HG03175 (cell line): ENCODE measurements around the gene GREB1.
A peak's percentile ranks its signal among the peaks of the same experiment; 100 is the strongest.

Experiments used
- ATAC-seq: cut with Tn5 transposase; IDR thresholded peaks from one replicate; pipeline ENCODE4 v1.9.1; 2021; ENCODE audit warnings: mild to moderate bottlenecking, moderate library complexity; ENCODE audit not compliant: unreplicated experiment

Gene GREB1

DNA sequence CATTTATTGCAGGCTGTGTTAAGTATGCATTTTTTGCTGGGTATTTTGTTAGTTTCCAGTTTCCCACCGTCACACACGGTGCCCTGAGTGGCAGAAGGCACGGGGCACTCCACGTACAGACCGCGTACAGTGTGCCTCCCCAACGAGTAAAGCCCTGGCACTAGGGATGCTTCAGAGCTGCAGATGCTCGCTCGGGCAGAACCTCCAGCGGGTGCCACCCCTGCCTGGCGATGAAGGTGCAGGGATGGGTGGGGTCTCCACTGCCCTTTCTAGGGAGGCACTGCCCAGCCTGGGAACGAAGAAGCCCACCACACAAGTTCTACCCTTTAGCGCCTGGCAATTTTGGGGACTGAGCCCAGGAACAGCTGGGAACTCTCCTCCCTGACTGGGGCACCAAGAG is 4.1 kb downstream of the GREB1 start:
- ATAC-seq = no peak

DNA sequence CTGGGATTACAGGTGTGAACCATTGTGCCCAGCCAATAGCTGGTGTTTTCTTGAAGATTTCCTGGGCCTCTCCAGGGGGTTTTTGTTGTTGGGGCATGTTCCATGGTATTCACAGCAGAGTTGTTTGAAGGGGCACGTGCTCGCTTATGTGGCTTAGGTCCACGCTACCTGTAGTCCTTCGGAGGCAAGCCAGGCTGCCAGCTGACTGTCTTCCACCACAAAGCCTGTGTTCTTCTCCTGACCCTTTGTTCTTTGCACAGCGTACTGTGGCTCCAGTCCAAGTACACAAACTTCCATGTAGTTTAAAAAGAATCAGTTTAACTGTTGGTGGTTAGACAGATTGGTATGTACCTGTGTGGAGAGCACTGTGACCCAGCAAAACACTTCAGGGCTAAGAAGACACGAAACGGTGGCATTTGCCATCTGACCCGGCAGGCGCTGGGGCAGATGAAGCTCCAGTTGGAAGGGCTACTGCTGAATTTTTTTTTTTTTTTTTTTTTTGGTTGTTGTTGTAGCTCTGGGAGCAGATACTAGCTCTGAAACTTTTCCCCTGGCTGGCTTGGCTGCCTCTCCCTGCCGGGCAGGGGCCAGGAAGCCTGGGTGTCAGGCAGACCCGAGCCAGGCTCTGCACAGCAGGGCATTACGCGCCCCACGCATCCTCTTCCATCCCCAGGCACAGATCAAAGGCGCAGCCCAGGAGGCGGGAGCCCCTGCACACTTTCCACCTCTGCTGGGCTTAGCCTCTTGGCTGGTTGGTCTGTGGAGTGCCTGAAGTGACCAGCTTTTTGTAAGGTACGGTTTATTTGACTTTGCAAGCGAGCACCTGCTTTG is 5.7 kb downstream of the GREB1 start:
- no peak for ATAC-seq

DNA sequence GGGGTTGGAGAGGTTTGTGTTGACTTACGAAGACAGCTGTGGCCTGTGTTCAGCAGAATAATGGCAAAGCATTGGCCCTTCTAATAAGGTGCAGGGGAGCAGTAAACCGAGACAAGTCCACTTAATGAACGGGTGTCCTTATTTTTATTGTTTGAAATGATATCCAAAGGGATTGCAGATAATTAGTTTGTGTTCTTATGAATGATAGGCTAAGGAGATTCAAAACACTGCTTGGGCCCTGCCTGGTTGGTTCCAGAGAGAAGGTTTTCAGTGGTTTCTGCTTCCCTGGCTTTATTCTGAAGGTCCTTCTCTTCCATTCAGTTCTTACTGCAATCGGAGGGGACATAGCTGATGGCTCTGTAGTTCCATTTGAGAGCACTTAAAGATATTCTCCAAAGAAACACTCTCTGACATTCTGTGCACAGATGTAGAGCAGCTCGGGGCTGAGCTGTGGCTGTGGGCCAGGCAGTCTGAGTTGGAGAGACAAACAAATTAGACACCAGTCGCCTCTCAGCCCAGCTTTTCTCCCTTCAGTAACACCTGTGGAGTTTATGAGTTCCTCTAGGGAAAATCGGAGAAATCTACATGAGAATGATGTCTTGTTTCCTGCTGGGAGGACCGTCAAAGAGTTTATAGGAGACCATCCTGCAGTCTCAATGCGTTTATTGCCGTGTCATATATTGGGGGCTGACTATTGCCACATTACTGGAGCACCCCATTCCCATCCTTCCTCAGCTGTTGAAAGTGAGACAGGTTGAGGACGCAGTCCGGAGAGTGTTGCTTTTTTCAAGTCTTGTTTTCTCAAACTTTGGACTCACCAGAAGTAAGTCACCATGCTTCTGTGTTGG is 6.5 kb downstream of the GREB1 start:
- no peak for ATAC-seq

DNA sequence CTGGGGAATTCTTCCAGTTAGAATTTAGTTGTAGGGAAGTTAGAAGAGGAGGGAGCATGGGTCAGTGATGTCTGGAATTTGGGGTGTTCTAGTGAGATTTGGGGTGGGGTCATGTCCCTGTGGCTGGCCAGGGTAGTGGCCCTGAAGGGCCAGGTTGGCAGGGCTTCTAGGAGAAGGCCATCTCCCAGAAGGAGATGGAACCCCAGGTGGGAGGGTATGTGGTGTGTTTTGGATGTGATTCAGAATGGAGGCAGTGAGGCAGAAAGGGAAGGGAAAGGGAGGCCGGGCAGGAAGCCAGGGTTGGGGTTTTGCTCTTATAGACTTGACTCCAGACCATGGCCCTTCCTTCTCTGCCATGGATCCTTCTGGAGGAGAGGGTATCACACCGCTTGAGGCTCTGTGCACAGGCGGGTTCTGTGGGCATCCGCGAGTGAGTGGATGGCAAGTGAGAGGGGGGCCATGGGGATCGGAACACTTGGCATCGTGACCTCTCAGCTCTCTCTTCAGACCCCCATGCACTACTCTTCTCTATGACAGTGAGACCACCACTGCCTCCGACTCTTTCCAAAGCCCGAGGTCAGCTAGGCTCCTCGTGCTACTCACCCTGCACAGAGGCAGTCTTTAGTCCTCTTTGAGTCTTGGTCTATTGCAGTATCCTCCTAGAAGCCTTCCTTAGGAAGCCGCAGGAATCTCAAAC is 7.3 kb downstream of the GREB1 start:
- ATAC-seq = no peak

DNA sequence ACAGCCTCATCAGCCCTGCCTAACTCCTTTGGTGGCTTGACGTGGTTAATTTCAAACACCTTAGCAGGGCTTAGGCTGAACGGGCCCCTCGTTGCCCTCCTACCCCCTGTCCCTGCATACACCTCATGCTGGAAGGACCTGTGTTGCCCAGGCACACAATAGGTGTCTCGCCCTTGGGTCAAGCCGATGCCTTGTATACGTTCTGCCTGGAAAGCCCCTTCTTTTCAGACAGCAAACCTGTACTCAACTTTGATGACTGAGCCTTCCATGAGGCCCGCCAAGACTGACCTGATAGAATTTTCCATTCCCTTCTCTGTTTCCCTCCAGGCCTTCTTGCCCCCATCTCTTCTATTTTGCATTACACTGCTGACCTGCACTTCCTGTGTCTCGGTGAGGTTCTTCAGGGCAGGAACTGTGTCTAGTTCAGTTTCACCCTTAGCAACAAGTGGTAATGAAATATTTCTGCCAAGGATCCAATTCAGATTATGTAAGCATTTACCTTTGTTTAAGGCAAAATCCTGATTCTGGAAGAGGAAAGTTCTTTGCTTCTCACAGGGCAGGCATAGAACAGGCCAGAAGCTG is 7.9 kb downstream of the GREB1 start:
- no peak for ATAC-seq

DNA sequence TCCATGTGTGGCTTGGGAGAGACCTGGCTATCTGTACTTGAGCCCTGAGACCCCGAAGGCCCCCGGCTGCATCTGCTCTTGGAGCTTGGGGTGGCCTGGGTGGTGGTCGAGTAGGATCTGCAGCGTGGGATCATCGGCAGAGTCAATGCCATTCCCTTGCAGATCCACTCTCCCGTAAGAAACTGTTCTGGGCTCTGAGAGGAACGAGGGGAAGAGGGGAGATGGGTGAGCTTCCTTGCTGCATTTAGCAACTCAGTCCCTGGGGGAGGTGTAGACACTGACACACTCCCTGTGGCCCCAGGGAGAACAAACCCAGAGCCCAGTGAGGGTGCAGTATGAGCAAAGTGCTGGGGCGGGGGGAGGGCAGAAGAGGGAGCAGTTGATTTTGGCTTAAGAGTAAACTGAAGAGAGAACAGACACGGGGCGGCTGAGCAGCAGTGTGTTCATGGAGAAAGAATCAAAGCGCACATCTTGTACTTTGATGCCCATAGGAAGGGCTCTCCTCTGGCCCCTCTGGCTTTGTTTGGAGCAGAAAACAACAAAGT is 8.5 kb downstream of the GREB1 start:
- no peak for ATAC-seq

DNA sequence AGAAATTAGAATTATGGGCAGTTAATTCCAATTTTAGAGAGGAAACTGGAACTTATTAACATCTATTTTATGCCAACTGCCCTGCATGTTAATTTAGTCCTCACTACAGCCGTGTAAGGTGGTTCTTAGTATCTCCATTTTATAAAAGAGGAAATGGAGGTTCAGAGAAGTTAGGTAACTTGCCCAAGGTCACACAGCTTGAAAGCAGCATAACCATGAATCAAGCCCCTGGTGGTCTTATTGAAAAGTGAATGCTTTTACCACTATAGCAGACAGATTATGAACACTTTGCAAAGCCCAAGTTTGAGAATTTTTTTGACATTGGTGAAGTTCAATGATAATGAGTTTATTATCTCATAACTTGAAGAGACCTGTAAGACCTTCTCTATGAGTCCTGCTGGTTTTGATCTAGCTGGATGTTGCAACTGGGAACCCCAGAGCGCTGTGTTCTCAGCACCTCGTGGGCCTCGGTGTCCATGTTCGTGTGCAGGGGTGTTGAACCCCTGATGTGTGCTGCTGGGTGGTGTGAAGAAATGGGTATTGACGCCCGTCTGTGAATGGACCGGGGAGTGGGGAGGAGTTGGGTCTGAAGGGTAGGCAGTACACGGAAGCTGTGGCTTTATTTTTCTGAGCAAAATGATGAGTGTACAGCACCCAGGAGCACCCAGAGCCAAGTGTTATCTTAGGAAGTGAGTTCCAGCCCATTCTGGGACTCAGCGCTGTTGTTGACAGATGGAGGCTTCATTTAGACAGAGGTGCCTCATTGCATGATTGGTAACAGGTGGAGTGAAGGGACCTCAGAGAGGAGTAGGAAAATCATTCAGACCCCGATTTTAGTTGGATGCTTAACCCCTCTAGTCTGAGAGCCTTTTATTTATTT is 9.7 kb downstream of the GREB1 start:
- no peak for ATAC-seq

DNA sequence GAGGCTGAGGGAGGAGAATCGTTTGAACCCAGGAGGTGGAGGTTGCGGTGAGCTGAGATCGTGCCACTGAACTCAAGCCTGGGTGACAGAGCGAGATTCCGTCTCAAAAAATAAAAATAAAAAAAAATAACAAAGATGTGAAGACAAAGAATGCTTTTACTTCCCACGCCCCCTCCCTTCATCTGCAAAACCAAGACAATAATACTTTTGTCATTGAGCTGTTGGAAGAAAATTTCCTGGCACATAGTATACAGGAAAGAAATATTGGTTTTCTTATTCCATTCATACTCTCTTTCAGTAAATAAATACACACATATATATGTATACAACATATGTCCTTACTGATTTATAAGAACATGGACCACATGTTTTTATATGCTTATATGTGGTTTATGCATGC is 12.2 kb downstream of the GREB1 start:
- ATAC-seq = no peak

DNA sequence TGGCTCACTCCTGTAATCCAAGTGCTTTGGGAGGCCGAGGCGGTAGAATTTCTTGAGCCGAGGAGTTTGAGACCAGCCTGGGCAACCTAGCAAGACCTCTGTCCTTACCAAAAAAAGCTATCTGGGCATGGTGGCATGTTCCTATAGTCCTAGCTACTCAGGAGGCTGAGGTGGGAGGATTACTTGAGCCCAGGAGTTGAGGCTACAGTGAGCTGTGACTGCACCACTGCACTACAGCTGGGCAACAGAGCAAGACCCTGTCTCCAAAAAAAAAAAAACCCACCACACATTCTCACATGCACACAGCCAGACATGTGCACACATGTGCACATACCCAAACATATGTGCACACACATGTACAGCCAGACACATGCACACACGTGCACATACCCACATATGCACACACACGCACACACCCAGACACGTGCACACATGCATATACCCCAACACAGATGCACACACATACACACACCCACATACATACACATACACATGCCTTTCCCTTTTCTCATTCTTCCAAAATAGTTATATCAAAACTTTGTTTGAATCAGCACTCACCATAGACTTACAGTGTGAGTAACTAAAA is 14.2 kb downstream of the GREB1 start:
- no peak for ATAC-seq

DNA sequence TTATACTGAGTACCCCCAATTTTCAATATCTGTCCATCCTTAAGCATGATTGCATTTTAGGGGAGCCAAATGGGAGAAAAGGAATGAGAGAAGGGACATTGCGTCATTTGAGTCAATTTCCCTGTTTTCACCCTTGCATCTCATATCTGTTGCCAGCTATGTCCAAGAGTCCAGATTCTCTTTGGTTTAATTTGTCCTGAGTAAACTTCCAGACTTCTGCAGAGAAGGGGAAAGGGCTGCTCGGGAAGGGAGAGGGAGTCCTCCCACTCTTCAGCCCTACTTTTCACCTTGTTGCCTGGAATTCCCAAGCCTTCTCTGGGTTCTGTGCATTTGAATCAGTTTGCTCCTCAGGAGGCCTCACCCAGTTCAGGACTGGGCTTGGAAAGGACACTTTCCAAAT is 16.5 kb downstream of the GREB1 start:
- ATAC-seq = no peak

DNA sequence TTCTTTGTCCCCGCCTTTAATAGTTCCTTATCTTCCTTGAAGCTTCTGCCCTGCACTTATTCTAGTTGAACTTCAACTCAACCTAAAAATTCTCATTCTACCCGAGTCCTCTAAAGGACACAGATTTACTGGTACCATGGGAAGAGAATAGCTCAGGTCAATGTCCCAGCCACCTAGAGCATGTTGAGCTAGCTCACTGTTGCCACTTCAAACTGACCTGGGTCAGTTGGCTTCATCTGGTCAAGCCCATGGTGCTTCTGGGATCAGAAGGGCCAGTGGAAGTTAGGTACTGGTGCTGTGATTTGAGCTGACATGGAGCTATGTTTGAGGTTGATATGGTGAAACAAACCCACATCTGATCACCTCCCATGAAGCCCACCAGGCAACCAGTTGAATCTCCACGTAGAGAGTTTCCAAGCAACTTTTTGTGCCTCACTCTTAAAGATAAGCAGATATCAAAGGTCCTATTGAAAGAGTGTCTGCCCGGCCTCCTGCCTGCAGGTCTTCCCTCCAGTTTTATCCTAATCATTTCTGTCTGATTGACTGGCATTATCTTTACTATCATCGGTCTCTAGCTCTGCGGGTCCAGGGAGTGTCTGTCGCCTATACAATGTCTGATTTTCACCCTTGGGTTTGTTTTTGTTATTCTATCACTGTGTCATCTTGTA is 17.2 kb downstream of the GREB1 start:
- ATAC-seq = no peak

DNA sequence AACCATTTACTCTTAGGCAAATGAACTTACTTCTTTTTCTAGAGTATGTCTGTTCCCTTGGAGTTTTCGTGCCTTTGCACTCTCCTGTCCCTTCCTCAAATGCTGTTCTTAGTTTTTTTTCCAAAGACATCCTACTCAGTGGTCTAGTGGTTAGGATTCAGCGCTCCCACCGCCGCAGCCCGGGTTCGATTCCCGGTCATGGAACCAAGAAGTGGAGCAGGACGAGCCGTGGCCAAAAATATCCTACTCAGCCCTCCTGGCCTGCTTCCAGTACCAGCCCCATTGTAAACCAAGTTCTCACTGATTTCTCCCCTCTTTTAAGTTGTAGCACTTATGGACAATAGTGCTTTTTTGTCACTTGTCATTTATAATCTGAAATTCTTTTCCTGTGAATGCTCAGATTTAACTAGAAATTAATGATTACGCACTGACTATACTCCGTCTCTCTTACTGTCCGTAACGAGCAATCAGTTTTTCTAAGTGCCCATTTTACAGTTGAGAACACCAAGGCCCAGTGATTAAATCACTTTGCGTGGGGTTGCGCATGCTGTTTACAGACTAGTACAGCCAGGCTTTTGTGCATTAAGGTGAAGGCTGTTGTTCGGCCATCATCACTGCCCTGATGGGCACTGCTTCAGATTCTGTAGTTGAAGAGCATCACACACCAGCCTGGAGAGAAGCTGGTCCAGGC is 17.9 kb downstream of the GREB1 start:
- ATAC-seq = no peak

DNA sequence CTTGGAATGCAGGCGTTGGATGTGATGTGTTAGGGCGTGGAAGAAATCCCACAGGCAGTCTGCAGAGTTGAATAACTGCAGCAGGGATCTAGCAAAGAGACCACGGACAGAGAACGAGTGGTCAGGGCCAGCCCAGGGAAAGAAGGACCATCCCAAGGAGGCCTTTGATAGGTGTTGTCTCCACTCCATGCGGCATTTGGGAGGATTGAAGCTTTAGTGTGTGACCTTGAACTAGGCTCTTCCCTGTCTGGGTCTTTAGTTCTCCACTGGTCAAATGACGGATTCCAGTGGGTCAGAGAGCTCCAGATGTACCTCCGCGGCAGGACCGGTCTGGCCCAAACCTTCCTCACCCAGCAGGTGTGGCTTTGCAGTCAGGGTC is 18.4 kb downstream of the GREB1 start:
- ATAC-seq = no peak

DNA sequence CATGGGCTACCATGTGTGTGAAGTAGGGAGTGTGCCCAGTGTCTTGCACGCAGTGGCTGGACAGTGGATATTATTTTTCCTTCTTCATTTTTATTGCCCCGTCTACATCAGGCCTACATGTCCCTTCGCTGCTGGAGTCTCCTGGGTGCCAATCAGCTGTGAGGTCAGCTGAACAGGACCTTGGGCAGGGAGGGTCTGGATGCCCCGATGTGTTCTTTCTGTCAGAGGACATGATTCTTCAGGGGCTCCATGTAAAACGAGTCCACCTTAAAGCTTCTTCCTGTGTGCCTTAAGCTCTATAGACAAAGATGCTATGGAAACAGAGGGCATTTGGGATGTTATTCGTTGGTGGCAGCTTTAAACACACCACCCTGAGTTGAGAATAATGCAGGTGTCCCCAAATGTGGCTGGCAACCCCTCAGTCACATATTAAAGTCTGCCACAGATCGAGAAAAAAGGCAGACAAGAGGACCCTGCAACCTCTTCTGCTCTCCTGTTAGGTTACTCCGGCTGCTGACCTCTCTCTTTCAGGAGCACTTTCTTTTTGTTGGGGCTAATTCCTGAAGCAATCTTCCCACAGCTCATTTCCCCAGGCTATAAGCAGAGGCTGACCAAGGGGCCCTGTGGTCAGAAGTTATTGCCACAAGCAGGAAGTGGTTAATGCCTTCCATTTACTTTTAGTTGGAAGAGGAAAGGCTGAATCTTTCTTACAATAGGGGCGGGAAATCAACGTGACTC is 20.0 kb downstream of the GREB1 start:
- ATAC-seq = peak; percentile 24

DNA sequence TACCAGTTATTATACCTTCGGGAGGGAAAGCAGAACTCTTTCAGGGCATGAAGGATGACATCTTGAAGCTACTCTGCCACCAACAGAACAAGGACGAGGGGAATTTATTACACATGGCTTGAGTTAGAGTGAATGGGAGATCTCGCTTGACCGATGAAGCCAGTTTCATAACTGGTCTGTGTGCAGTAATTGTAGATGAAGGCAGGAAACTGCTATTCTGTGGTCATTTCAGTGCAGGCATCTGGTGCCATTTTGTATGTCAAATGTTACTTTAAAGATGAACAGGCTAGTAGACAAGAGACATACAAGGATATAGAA is 20.5 kb downstream of the GREB1 start:
- ATAC-seq = peak; percentile 73

DNA sequence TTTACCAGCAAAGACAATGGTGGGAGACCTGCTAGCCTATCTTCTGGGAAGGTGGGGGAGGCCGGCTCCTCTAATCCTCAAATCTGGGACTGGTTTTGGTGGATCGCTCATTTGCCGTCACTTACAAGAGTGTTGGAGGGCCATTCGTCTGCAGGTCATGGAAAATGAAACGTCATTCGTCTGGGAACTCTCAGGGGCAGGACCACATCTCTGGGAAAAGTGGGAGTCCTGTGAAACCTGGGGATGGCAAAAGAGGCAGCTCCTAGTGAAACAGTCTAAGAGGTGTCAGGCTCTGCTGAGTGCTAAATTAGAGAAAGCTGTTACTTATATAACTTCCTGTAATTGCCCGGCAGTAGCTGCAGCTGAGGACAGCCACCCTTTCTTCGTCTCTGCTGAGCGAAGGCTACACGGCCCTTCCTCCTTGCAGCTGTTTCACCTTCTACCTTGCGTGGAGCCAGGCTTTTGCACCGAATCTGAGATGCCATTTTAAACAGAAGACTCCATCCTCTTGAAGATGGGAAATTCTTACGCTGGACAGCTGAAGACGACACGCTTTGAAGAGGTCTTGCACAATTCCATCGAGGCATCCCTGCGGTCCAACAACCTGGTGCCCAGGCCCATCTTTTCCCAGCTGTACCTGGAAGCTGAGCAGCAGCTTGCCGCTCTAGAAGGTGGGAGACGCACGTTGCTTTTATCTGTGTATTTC is 22.4 kb downstream of the GREB1 start:
- ATAC-seq = no peak

DNA sequence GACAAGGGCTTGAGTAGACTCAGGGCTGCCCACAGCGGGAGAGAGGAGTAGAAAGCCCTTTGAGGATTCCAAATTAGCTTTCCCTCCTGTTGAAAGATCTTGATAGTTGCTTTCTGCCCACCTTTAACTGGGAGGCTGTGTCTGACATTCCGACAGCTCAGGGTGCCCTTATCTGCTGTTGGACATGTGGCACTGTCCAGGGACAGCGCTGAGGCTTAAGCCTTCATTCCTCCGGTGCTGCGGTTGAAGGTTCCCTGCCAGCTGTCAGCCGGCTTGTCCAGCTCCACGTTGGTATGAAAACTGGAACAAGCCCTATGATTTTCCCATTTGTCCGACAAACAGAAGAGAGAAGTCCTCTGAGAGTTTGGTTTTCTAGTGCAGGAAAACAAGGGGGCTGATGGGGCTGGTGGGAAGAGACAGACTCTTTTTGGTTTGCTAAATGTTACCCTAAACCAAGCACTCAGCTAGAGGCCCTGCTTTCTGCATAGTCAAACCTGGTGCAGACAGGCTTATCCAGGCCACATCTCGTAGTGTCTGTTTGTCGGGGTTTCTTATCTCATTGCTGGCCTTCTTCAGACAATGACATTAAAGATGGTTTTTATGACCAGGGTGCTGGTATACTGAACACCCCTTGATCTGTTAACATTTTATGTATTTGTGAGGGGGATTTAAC is 24.5 kb downstream of the GREB1 start:
- ATAC-seq = no peak
